HT1080 (cell line): ENCODE measurements around the gene RRP12. TPM values are rescaled to one million over a fixed set of nuclear protein-coding genes. Genes with fewer than 3 reads are reported as not detected.

Experiments used
- DNase-seq: peaks from one replicate; pipeline ENCODE4 v3.0.0-alpha.2; 2015; ENCODE audit warnings: low read depth
- small RNA-seq: library from RNA; depleted of rRNA; stranded (forward); fragments of <200 nt; gene quantifications from one replicate; pipeline ENCODE3, GENCODE V24; 2014
- total RNA-seq: library from RNA; depleted of rRNA; stranded (reverse); fragments of >200 nt; shearing (Covaris generic); gene quantifications from 2 replicates; pipeline ENCODE4 v1.2.3, GENCODE V29; 2014; rRNA removed

The RRP12 gene
- total RNA-seq, 1 experiment from 2014 or later = 68.6 TPM

GRCh38 chr10:97314671-97315070, 86.5 kb downstream of the RRP12 start:
- DNase-seq = no peak

DNA sequence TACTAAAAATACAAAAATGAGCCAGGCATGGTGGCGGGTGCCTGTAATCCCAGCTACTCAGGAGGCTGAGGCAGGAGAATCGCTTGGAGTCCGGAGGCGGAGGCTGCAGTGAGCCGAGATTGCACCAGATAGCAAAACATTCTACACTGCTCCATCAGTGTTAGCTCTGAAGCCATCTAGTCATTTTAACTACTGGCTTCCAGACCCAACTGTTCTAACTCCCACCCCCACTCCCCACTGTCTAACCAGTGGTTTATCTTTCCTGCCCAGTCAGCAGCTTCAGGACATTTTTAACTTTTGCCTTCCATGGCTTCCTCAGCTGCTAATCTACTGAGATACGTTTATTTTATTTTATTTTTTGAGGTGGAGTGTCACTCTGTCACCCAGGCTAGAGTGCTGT, 88.2 kb downstream of the RRP12 start:
- no peak for DNase-seq

DNA sequence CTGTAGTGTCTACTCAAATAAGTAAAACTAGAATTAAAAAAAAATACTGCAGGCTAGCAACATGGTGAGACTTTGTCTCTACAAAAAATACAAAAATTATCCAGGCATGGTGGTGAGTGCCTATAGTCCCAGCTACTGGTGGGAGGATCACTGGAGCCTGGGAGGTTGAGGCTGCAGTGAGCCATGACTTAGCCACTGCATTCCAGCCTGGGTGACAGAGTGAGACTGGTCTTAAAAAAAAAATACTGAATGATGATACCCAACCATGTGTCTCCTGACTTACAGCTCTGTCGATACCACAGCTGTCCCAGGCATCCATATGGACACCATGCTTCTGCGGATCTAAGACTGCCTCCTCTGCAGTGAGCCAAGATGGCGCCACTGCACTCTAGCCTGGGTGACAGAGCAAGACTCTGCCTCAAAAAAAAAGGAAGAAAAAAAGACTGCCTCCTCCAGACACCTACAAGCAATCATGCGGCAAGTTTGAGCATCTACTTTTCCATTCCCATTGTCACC, 90.0 kb downstream of the RRP12 start:
- no peak for DNase-seq

DNA sequence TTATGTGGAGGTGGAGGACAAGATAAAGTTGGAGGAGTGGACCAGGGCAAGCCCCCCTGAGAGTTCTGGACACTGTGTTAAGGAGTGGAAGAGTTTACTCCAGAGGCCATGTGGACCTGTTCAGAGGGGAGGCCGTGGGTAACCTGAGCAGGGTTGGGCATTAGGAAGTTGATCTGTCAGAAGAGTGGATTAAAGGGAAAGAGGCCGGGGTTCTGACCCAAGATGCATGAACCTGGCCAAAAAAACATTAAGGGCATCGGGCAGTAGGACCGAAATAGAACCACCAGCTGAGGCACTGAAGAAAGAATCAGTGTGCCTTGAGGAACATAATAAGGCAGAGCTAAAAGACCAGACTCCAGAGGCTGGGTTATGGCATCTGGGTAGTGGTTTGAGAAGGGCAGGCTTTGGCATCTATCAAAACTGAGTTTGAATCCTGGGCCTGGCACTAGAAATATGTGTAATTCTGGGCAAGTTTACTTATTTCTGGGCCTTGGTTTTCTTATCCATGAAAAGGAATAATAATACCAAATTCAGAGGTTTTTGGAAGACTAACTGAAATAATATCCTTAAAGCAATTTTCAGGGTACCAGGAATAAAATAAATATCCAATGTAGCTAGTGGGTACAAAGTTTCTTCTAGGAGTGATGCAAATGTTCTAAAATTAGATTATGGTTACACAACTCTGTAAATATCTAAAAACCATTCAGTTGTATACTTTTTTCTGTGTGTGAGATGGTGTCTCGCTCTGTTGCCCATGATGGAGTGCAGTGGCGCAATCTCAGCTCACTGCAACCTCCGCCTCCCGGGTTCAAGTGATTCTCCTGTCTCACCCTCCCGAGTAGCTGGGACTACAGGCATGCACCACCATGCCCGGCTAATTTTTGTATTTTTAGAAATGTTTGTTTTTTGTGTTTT, 93.0 kb downstream of the RRP12 start:
- no peak for DNase-seq

DNA sequence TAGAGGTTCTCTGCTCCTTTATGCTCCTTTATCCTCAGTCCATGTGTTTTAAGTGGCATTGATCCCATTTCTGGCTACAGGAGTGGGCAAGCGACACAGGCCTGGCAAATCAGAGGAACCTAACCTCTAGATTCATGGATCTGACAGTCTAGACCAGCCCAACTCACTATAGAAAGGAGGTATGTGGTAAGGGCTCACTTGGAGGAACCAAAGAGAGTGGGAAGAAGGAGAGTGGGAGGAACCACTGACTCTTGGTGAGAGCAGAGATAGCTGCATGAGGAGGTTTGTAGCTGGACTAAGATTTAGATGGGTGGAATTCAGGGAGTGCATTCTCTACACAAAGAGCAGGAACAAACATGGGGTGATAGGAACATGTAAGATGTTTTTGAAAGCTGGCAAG, 93.7 kb downstream of the RRP12 start:
- no peak for DNase-seq

Small RNA genes lying within 50 kb of the gene (small RNA-seq; reads per million reads assigned to genes)
- not detected for gene RF00019

Other genes with a start within 250 kb of the RRP12 start
- gene SLIT1, start 215.4 kb downstream of the RRP12 start, total RNA-seq = 0.07 TPM in 1 of 2 replicates, not detected in the other
- 9.0 and 11.1 TPM in 2 replicates for gene ARHGAP19, start 108.7 kb downstream of the RRP12 start, total RNA-seq
- 3.3 and 4.3 TPM in 2 replicates for gene FRAT1, start 82.1 kb downstream of the RRP12 start, total RNA-seq
- gene FRAT2, start 66.6 kb downstream of the RRP12 start, total RNA-seq = 11.8 and 12.9 TPM in 2 replicates
- 1,002 and 1,071 TPM in 2 replicates for gene PGAM1, start 24.9 kb upstream of the RRP12 start, total RNA-seq
- gene EXOSC1, start 44.7 kb upstream of the RRP12 start, total RNA-seq = 73.4 and 78.3 TPM in 2 replicates
- gene ZDHHC16, start 44.8 kb upstream of the RRP12 start, total RNA-seq = 70.6 and 82.0 TPM in 2 replicates
- 129 and 152 TPM in 2 replicates for gene MMS19, start 97.1 kb upstream of the RRP12 start, total RNA-seq
- gene UBTD1, start 97.6 kb upstream of the RRP12 start, total RNA-seq = 42.1 and 53.0 TPM in 2 replicates
- not detected in 2 replicates for gene ANKRD2, start 171.4 kb upstream of the RRP12 start, total RNA-seq
- gene HOGA1, start 183.0 kb upstream of the RRP12 start, total RNA-seq = 0.53 TPM in 1 of 2 replicates, not detected in the other
- not detected in 2 replicates for gene C10orf62, start 188.4 kb upstream of the RRP12 start, total RNA-seq
- 1.9 and 3.6 TPM in 2 replicates for gene MORN4, start 232.2 kb upstream of the RRP12 start, total RNA-seq
- gene PI4K2A, start 239.3 kb upstream of the RRP12 start, total RNA-seq = 19.8 and 20.5 TPM in 2 replicates